Coronary artery (tissue), 2 donors: Measurements from ENCODE around the gene SPPL2C.

Source experiments
- DNase-seq: peaks from one replicate; pipeline ENCODE4 v3.0.0-alpha.2; 2017; ENCODE audit warnings: low spot score
- H3K27ac ChIP-seq, 2 donors: fragments of 200-600 bp; sonication (generic); one replicate each; pipeline ENCODE4 v1.5.1; 2016 to 2019
- H3K4me3 ChIP-seq: fragments of 200-600 bp; sonication (generic); 2 replicates; pipeline ENCODE4 v1.5.1; 2016; ENCODE audit warnings: mild to moderate bottlenecking, moderate library complexity
- TF ChIP-seq, protein P1 (sequence below): fragments of 200-600 bp; sonication (generic); IDR thresholded peaks from one replicate; pipeline ENCODE4 v1.5.1; 2019; ENCODE audit warnings: antibody characterized with exemption

The SPPL2C gene

DNA sequence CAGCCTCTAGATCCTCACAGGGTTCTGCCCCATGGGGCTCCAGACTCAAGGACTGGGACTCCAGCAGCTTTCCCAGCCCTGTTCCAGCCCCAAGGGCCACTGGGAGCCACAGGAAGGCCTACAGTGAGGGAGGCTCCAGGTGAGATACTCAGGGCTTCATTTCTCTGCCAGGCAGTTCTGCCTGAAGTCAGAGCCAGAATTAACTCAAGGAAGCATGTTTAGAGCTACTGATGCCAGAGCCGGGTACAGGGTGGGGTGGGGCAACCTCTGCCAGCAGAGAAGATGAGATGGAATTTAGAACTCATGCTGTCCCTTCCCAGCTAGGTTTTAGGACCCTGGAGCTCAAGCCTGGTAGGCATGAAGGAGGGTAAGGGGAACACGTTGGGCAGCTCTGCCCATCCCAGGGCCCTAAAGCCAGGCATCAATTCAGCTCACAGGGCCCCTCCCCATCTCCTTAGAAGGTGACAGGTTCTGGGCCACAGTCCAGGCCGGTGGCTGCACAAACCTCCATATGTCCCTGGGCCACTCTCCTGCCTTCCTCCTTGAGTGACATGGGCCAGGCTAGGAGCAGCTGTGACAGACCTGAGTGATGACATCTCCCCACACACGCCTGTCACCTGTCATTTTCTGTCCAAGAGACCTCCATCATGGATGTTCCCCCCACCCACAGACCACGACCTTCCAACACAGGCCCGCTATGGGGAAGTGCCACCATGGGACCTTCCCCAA lies 24.5 kb upstream of the SPPL2C start:
- TF ChIP-seq, protein P1, sequence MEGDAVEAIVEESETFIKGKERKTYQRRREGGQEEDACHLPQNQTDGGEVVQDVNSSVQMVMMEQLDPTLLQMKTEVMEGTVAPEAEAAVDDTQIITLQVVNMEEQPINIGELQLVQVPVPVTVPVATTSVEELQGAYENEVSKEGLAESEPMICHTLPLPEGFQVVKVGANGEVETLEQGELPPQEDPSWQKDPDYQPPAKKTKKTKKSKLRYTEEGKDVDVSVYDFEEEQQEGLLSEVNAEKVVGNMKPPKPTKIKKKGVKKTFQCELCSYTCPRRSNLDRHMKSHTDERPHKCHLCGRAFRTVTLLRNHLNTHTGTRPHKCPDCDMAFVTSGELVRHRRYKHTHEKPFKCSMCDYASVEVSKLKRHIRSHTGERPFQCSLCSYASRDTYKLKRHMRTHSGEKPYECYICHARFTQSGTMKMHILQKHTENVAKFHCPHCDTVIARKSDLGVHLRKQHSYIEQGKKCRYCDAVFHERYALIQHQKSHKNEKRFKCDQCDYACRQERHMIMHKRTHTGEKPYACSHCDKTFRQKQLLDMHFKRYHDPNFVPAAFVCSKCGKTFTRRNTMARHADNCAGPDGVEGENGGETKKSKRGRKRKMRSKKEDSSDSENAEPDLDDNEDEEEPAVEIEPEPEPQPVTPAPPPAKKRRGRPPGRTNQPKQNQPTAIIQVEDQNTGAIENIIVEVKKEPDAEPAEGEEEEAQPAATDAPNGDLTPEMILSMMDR, result no peak
- H3K27ac ChIP-seq, result no peak overlapping the region

GRCh38 chr17:45821147-45821546 lies 23.5 kb upstream of the SPPL2C start:
- Histone ChIP-seq H3K27ac (no peak overlapping the region), H3K4me3 (no peak overlapping the region)
- DNase-seq, result no peak
- TF ChIP-seq, protein P1, result no peak

More for the DNA sequence above, 24.5 kb upstream of the SPPL2C start:
- DNase-seq, result no peak
- no peak overlapping the region for H3K4me3 ChIP-seq

DNA sequence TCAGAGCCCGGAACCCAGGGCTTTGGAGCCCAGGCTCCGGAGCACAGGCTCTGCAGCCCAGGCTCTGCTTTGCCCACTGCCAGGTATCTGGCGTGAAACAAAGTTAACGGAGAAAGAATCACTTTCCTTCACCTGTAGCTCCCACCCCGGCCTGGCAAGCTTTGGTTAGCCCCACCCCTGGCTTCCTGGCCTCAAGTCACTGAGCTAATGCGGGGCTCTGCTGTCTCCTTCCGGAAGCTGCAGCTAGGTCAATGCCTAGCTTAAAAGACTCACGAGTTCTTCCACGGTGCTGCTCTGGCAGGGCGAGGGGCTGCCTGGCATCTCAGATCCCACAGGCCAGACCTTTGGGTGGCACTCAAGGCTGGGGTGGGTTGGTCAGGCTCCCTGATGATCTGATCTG lies 21.1 kb upstream of the SPPL2C start:
- Histone ChIP-seq H3K27ac (no peak overlapping the region), H3K4me3 (no peak overlapping the region)
- DNase-seq, result no peak
- TF ChIP-seq, protein P1, result no peak

- H3K4me3 ChIP-seq, result no peak overlapping the region
- TF ChIP-seq, protein P1, result no peak
- no peak for DNase-seq
- H3K27ac ChIP-seq, result no peak overlapping the region
Measured at GRCh38 chr17:45824475-45824874, 20.2 kb upstream of the SPPL2C start.

DNA sequence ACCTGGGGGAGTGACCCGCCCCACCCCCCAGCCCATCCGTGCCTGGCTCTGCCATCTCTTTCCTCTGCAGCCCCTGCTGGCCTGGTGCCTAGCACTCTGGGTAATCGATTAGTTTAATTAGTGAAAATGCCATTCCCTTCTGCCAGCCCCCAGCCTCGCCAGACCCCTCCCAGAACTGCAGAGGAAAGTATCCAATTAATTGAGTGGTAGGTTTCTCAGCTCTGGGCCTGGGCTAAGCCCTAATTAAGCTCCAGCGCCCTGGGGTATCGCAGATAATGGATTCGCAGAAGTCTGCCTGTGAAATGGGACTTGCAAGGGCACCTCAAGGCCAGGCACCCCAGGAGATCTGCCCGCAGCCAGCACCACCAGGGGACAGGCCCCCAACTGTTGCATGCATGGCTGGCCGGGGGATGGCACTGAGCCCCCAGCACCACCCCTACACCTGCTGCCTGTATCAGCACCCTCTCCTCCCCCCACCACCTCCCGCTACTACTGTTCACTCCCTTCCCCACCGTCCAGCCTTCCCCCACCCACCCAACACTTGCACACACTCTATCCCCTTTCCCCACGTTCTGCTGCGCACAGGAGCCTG lies 19.7 kb upstream of the SPPL2C start:
- no peak for DNase-seq
- Histone ChIP-seq H3K4me3 (no peak overlapping the region), H3K27ac (no peak overlapping the region)
- TF ChIP-seq, protein P1, result no peak

DNA sequence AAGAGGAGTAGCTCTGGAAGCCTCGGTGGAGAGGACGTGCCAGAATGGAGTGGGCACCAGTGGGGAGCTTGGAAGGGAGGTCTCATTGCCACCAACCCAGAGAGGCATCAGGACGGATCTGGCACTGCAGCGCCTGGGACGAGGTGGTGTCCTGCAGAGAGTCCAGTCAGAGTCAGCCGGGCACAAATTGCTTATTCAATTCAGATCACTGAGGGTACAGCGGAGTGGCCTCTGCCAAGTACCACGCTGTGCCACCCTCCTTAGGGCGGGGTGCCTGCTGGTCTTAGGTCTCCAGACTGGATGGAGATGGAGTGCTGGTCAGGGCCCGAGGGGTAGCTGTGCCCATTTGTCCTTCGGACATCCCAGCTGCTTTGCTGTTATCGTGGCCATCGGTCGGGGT lies 18.9 kb upstream of the SPPL2C start:
- no peak for DNase-seq
- TF ChIP-seq, protein P1, result no peak
- Histone ChIP-seq H3K4me3 (no peak overlapping the region), H3K27ac (no peak overlapping the region)
